Suprapubic skin (tissue), 4 donors: ENCODE data around the gene CIRBP. TPM values are rescaled to one million over a fixed set of nuclear protein-coding genes. Genes with fewer than 3 reads are reported as not detected.

ENCODE experiments used
- DNase-seq, 2 donors: peaks; one replicate each; pipeline ENCODE4 v3.0.0-alpha.2; 2019; ENCODE audit warnings: low spot score in 2 of 2
- H3K27ac ChIP-seq: fragments of 200-600 bp; sonication (generic); one replicate; pipeline ENCODE4 v1.5.1; 2019
- H3K27me3 ChIP-seq: fragments of 200-600 bp; sonication (generic); one replicate; pipeline ENCODE4 v1.5.1; 2019
- H3K36me3 ChIP-seq: fragments of 200-600 bp; sonication (generic); one replicate; pipeline ENCODE4 v1.5.1; 2019
- H3K4me1 ChIP-seq: fragments of 200-600 bp; sonication (generic); one replicate; pipeline ENCODE4 v1.5.1; 2019
- H3K4me3 ChIP-seq: fragments of 200-600 bp; sonication (generic); one replicate; pipeline ENCODE4 v1.5.1; 2019; ENCODE audit warnings: mild to moderate bottlenecking
- H3K9me3 ChIP-seq: fragments of 200-600 bp; sonication (generic); one replicate; pipeline ENCODE4 v1.5.1; 2019
- EP300 ChIP-seq: sonication (generic); formaldehyde crosslinking; IDR thresholded peaks from one replicate; pipeline ENCODE4 v1.6.1; 2017; ENCODE audit warnings: antibody characterized with exemption
- POLR2A ChIP-seq, 2 donors: fragments of 450-650 bp; IDR thresholded peaks; one replicate each; pipeline ENCODE4 v1.6.1; 2017; ENCODE audit warnings: antibody characterized with exemption in 2 of 2, mild to moderate bottlenecking in 2 of 2, moderate library complexity in 2 of 2
- POLR2AphosphoS5 ChIP-seq, 3 donors: sonication (generic); formaldehyde crosslinking; IDR thresholded peaks; one replicate each; pipeline ENCODE4 v1.6.1; 2017; ENCODE audit warnings: antibody characterized with exemption in 3 of 3
- WGBS: methylation state at CpG from one replicate; pipeline ENCODE4 v1.1.5; 2018; 5-methylcytosine and 5-hydroxymethylcytosine counted together
- total RNA-seq, 4 donors: library from RNA; depleted of rRNA; stranded (reverse); fragments of >200 nt; gene quantifications; one replicate each; pipeline ENCODE4 v1.1.0, GENCODE V29; 2016
- TF ChIP-seq, protein P1 (sequence below), 2 donors: fragments of 200-600 bp in 1 of 2; fragments of 450-650 bp in 1 of 2; sonication (generic) in 1 of 2; IDR thresholded peaks; one replicate each; pipeline ENCODE4 v1.5.1; 2016 to 2019; ENCODE audit warnings: antibody characterized with exemption in 2 of 2, mild to moderate bottlenecking in 1 of 2, moderate library complexity in 1 of 2

Gene CIRBP
- total RNA-seq, 4 donors from 2014 or later = 338 to 672 (median 451) TPM

DNA sequence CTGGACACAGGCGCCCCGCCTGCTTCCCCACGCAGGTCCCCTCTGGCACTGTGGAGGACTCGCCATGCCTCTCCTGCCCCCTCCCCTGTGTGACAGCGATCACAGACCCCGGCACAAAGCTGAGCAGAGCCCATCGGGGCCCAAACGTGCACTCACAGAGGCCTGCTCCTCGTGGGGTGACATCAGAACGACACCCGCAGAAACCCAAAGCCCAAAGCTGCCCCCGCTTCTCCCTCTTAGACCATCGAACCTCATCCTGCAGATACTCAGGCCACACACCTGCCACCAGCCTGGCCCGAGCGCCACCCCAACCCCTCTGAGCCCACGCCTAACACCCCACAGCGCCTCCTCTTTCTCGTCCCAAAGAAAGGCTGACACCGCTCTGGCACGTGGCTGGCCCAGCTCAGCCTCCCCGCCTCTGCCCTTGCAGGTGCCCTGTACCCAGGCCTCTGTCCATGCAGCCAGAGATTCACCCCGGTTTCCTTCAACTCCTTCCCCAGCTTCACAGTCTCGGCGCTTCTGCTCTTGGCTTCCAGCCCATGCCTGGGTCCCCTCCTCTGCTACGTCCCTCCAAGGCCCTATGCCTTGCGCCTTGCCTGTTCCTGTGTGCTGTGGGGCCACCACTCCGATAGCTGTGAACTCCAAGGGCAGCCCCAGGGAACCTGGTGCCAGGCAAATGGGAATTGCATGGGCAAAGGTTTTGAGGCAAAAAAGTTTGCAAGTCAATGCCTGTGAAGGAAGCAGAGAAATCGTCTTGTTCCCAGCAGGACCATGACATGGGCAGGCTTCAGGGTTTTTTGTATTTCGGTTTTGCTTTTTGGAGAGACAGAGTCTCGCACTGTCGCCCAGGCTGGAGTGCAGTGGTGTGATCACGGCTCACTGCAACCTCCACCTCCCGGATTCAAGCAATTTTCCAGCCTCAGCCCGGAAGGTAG lies 30.5 kb upstream of the CIRBP start:
- DNase-seq = no peak
- H3K4me3 ChIP-seq = peak overlapping the region; percentile 71
- peaks cover 7% of the 10 kb centered on the region for H3K27me3 ChIP-seq
- TF ChIP-seq EP300 (no peak), POLR2AphosphoS5 (IDR thresholded peaks at IDR 0.05) (no peak), POLR2A (IDR thresholded peaks at IDR 0.05) (no peak)
- TF ChIP-seq, protein P1, sequence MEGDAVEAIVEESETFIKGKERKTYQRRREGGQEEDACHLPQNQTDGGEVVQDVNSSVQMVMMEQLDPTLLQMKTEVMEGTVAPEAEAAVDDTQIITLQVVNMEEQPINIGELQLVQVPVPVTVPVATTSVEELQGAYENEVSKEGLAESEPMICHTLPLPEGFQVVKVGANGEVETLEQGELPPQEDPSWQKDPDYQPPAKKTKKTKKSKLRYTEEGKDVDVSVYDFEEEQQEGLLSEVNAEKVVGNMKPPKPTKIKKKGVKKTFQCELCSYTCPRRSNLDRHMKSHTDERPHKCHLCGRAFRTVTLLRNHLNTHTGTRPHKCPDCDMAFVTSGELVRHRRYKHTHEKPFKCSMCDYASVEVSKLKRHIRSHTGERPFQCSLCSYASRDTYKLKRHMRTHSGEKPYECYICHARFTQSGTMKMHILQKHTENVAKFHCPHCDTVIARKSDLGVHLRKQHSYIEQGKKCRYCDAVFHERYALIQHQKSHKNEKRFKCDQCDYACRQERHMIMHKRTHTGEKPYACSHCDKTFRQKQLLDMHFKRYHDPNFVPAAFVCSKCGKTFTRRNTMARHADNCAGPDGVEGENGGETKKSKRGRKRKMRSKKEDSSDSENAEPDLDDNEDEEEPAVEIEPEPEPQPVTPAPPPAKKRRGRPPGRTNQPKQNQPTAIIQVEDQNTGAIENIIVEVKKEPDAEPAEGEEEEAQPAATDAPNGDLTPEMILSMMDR (IDR thresholded peaks at IDR 0.05) = no peak
- H3K27ac ChIP-seq = no peak overlapping the region
- H3K4me1 ChIP-seq = peaks cover 65% of the 10 kb centered on the region
- no peaks in the 10 kb centered on the region for H3K36me3 ChIP-seq
- no peaks in the 10 kb centered on the region for H3K9me3 ChIP-seq
- WGBS = 65% methylated on average over 28 of the region's 34 CpGs

DNA sequence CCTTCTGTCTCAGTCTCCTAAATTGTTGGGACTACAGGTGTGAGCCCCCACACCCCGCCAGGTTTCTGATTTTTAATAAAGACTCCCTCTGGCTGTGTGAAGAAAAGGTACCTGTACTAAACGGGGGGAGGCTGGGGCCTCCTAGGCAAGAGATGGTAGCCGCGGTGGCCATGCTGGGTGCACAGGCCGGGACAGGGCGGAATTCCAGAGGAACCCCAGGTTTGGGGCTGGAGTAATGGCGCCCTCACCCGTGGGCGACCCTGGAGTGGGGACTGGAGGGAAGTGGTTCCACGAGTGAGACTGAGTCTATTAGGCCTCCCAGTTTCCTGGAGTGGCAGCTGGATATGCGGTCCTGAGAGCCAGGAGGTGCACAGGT lies 29.7 kb upstream of the CIRBP start:
- DNase-seq = no peak
- peaks cover 73% of the 10 kb centered on the region for H3K4me1 ChIP-seq
- WGBS = 82% methylated on average over 9 of the region's 11 CpGs
- peaks cover 7% of the 10 kb centered on the region for H3K27me3 ChIP-seq
- TF ChIP-seq POLR2AphosphoS5 (IDR thresholded peaks at IDR 0.05) (no peak), POLR2A (IDR thresholded peaks at IDR 0.05) (no peak), EP300 (no peak)
- H3K4me3 ChIP-seq = no peak overlapping the region
- H3K36me3 ChIP-seq = no peaks in the 10 kb centered on the region
- peak overlapping the region; percentile 83 for H3K27ac ChIP-seq
- no peaks in the 10 kb centered on the region for H3K9me3 ChIP-seq

DNA sequence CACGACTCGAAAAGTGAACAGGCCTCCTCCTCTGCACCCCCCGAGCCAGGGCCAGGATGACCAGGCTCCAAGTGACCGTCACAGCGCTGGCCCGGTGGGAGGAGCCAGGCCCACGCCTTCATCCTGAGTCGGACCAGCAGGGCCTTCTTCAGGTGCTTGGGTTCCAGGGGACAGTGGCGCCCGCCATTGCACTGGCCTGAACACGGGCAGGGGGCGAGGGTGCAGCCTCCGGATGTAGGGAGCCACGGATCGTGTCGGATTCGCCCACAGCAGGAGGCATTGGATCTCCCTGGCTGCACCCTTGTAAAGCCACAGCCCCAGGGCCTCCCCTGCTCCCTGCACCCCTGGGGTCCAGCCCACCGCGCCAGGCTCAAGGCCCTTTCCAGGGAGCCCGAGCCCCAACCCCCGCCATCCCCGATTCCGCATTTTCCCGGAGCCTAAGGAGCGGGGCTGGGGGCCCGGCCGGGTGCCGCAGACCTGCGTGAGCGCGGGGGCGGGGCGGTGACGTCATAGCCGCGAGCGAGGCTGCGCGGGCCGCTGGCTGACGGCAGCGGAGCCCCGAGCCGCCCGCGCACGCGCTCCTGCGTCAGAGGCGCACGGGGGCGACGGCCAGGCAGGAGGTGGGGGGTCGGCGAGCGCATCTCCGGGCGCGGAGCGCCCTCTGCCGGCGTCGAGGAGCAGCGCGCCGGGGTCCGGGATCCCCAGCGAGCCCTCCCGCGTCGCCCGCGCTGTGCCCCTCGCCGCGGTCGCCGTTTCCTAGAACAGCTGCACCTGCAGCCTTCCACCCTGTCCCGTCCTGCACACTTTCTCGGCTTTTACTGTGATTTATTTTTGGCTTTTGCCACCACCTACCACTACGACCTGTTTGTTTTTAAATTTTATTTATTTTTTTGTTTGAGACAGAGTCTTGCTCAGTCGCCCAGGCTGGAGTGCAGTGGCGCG lies 29.1 kb upstream of the CIRBP start:
- Histone ChIP-seq H3K4me3 (peak overlapping the region; percentile 97), H3K27me3 (peaks cover 7% of the 10 kb centered on the region), H3K27ac (peak overlapping the region; percentile 83), H3K36me3 (no peaks in the 10 kb centered on the region), H3K4me1 (peaks cover 80% of the 10 kb centered on the region), H3K9me3 (no peaks in the 10 kb centered on the region)
- 0% methylated on average over 17 of the region's 84 CpGs for WGBS
- peak; percentile 91 to 93 for DNase-seq
- TF ChIP-seq EP300 = no peak
- TF ChIP-seq, protein P1 (IDR thresholded peaks at IDR 0.05) = peak; percentile 94 to 96
- peak in 1 of 2 donors; percentile 15 for TF ChIP-seq POLR2A (IDR thresholded peaks at IDR 0.05)

DNA sequence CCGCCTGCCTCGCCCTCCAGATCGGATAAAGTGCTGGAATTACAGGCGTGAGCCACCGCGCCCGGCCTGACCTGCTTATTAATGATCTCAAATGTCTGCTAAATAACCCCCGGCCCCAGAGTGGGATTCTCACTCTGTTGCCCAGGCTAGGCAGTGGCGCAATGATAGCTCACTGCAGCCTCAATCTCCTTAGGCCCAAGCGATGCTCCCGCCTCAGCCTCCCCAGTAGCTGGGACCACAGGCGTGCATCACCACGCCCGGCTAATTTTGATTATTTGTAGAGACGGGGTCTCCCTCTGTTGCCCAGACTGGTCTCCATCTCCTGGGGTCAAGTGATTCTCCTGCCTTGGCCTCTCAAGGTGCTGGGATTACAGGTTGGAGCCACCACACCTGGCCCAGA lies 28.2 kb upstream of the CIRBP start:
- H3K9me3 ChIP-seq = no peaks in the 10 kb centered on the region
- H3K4me3 ChIP-seq = peak overlapping the region; percentile 97
- DNase-seq = no peak
- peaks cover 7% of the 10 kb centered on the region for H3K27me3 ChIP-seq
- peaks cover 88% of the 10 kb centered on the region for H3K4me1 ChIP-seq
- TF ChIP-seq POLR2A (IDR thresholded peaks at IDR 0.05) = no peak
- TF ChIP-seq, protein P1 (IDR thresholded peaks at IDR 0.05) = no peak
- TF ChIP-seq EP300 = no peak
- no peak for TF ChIP-seq POLR2AphosphoS5 (IDR thresholded peaks at IDR 0.05)
- H3K27ac ChIP-seq = no peak overlapping the region
- 41% methylated on average over 11 of the region's 15 CpGs for WGBS
- no peaks in the 10 kb centered on the region for H3K36me3 ChIP-seq

DNA sequence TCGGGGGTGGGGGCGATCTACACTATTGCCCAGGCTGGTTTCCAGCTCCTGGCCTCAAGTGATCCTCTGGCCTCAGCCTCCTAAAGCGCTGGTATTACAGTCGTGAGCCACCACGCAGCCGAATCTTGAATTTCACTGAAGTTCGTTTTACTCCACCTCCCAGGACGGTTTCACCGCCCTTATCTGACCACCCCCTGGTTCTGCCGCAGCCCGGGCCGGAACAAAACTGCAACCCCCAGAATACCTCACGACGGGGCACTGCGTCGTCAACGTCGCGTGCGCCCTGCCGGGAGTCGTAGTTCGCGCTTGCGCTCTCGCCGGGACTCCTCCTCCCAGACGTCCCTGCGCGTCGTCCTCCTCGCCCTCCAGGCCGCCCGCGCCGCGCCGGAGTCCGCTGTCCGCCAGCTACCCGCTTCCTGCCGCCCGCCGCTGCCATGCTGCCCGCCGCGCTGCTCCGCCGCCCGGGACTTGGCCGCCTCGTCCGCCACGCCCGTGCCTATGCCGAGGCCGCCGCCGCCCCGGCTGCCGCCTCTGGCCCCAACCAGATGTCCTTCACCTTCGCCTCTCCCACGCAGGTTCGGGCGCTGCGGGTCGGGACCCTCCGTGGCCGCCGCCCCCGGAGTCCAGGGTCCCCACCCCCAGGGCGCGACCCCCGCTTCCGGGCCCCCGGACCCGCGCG lies 27.6 kb upstream of the CIRBP start, which contains the start of gene ATP5F1D:
Gene ATP5F1D, plus strand, starts transcription at position 335 of the 679 bp plus-strand sequence. Its CDS starts 100 bp downstream, at position 435.
- peak; percentile 95 to 98 for DNase-seq
- H3K27me3 ChIP-seq = peaks cover 7% of the 10 kb centered on the region
- H3K4me3 ChIP-seq = peak within 1 kb of the TSS; percentile 97
- under 1% methylated on average over 21 of the region's 79 CpGs for WGBS
- TF ChIP-seq POLR2AphosphoS5 (IDR thresholded peaks at IDR 0.05) (peak in 1 of 3 donors; percentile 45), EP300 (no peak), POLR2A (IDR thresholded peaks at IDR 0.05) (peak; percentile 33 to 38)
- TF ChIP-seq, protein P1 (IDR thresholded peaks at IDR 0.05) = no peak
- no peaks in the 10 kb centered on the region for H3K36me3 ChIP-seq
- peaks cover 88% of the 10 kb centered on the region for H3K4me1 ChIP-seq
- H3K27ac ChIP-seq = peak within 1 kb of the TSS; percentile 91
- no peaks in the 10 kb centered on the region for H3K9me3 ChIP-seq
